NCI-H460 (cell line): ENCODE results near the gene C18orf32. TPM values are rescaled to one million over a fixed set of nuclear protein-coding genes. Genes with fewer than 3 reads are reported as not detected.

Source experiments
- DNase-seq: peaks from one replicate; pipeline ENCODE4 v3.0.0-alpha.2; 2016; ENCODE audit warnings: low read depth; ENCODE audit errors: extremely low read depth
- small RNA-seq, 2 experiments: library from RNA; depleted of rRNA; stranded (forward); fragments of <200 nt; gene quantifications; one replicate each; pipeline ENCODE3, GENCODE V24; 2014
- total RNA-seq: library from RNA; depleted of rRNA; stranded (reverse); fragments of >200 nt; shearing (Covaris generic); gene quantifications from 2 replicates; pipeline ENCODE4 v1.2.3, GENCODE V29; 2014; rRNA removed

Gene C18orf32
- total RNA-seq, 1 experiment from 2014 or later: 65.5 TPM

DNA sequence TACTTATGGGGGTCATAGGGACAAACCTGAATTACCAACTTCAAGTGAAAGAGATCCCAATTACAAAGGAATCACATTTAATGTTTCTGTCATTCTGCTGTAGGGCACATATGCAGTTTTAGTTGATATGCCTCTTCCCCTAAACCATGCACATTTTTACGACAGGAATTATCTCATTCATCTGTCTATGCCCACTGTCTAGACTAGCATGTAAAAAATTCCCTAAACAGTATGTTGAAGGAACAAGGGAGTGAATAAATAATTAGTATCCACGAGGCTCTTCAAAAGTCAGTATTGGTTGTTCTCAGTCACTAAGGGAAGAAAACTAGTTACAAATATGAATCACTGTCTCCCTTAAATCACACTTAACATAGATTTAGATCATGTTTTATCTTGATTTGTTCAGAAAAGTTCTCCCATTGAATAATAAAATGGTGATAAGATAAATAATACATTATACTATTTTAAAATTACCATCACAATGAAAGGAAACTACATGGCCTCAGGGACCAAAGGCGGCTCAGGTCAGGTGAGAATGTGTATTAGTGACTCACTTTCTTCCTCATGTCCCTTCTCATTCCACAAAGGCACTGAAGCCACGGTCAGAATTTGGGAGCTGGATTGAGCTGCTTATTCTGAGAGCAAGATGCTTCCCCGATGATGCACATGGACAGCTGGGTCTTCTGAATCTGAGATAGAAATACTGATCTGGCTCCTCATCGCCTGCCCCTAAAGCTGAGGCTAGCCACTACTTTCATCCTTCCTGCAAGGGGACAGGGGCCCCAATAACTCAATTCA is 55.7 kb downstream of the C18orf32 start:
- no peak for DNase-seq

Small RNA genes within 50 kb of the gene (small RNA-seq; reads per million reads assigned to genes)
- gene SNORD58A (0 reads per million in 2 experiments), gene SNORD58C (0 reads per million in 2 experiments)

Other genes starting within 250 kb of the C18orf32 start
- gene DYM, start 26.6 kb downstream of the C18orf32 start, total RNA-seq: 38.8 and 44.3 TPM in 2 replicates
- gene RPL17, start 5.2 kb upstream of the C18orf32 start, total RNA-seq: 2,950 and 3,248 TPM in 2 replicates
- gene LIPG, start 74.8 kb upstream of the C18orf32 start, total RNA-seq: 1.2 and 1.9 TPM in 2 replicates